Astrocyte (in vitro differentiated cells and primary cell): Measurements from ENCODE around the gene FAM124B. TPM values are rescaled to one million over a fixed set of nuclear protein-coding genes. Genes with fewer than 3 reads are reported as not detected.

ENCODE experiments used
- DNase-seq: peaks from one replicate; pipeline ENCODE4 v3.0.0-alpha.2; 2010; ENCODE audit warnings: low read depth
- FAIRE-seq: peaks from 2 replicates; lab custom pipeline; 2011; peaks lifted over from hg19 to GRCh38; lab: Jason Lieb, UNC
- H2AFZ ChIP-seq: 2 replicates; pipeline ENCODE4 v1.6.0; 2012; ENCODE audit warnings: low read depth, low read length, inconsistent platforms
- H3K27ac ChIP-seq: 2 replicates; pipeline ENCODE4 v1.5.1; 2011; ENCODE audit warnings: low read depth, low read length, inconsistent platforms
- H3K27me3 ChIP-seq: 2 replicates; pipeline ENCODE4 v1.6.0; 2011; ENCODE audit warnings: low read length, inconsistent platforms; ENCODE audit not compliant: insufficient read depth
- H3K36me3 ChIP-seq: 2 replicates; pipeline ENCODE4 v1.5.1; 2011; ENCODE audit warnings: low read length, inconsistent platforms; ENCODE audit not compliant: insufficient read depth
- H3K4me1 ChIP-seq: 2 replicates; pipeline ENCODE4 v1.5.1; 2011; ENCODE audit warnings: low read length, inconsistent platforms; ENCODE audit not compliant: insufficient read depth
- H3K4me2 ChIP-seq: 2 replicates; pipeline ENCODE4 v1.6.0; 2012; ENCODE audit warnings: low read length, inconsistent platforms
- H3K4me3 ChIP-seq: 2 replicates; pipeline ENCODE4 v1.5.1; 2011; ENCODE audit warnings: low read depth, mild to moderate bottlenecking, low read length, inconsistent platforms; ENCODE audit not compliant: insufficient read depth
- H3K79me2 ChIP-seq: 2 replicates; pipeline ENCODE4 v1.6.0; 2012; ENCODE audit warnings: mild to moderate bottlenecking, low read length, inconsistent platforms; ENCODE audit not compliant: insufficient read depth
- H3K9ac ChIP-seq: 2 replicates; pipeline ENCODE4 v1.6.0; 2012; ENCODE audit warnings: mild to moderate bottlenecking, low read length, inconsistent platforms
- H3K9me3 ChIP-seq: 2 replicates; pipeline ENCODE4 v1.5.1; 2012; ENCODE audit warnings: low read depth, mild to moderate bottlenecking, low read length, inconsistent platforms; ENCODE audit not compliant: insufficient read depth
- H4K20me1 ChIP-seq: 2 replicates; pipeline ENCODE4 v1.6.0; 2012; ENCODE audit warnings: low read length, inconsistent platforms; ENCODE audit not compliant: insufficient read depth
- H3K27ac Mint-ChIP-seq: one replicate; pipeline ENCODE4 v1.8.0; 2021; ENCODE audit warnings: mild to moderate bottlenecking, mixed read lengths; ENCODE audit not compliant: unreplicated experiment
- H3K27me3 Mint-ChIP-seq: one replicate; pipeline ENCODE4 v1.8.0; 2021; ENCODE audit warnings: low read depth, mixed read lengths; ENCODE audit not compliant: unreplicated experiment
- H3K36me3 Mint-ChIP-seq: one replicate; pipeline ENCODE4 v1.8.0; 2021; ENCODE audit warnings: low read depth, mixed read lengths; ENCODE audit not compliant: unreplicated experiment
- H3K4me1 Mint-ChIP-seq: one replicate; pipeline ENCODE4 v1.8.0; 2021; ENCODE audit warnings: low read depth, mixed read lengths; ENCODE audit not compliant: unreplicated experiment
- H3K4me3 Mint-ChIP-seq: one replicate; pipeline ENCODE4 v1.8.0; 2021; ENCODE audit warnings: mild to moderate bottlenecking, moderate library complexity, mixed read lengths; ENCODE audit not compliant: unreplicated experiment
- H3K9me3 Mint-ChIP-seq: one replicate; pipeline ENCODE4 v1.8.0; 2021; ENCODE audit warnings: mild to moderate bottlenecking, mixed read lengths; ENCODE audit not compliant: unreplicated experiment
- EZH2 ChIP-seq: IDR thresholded peaks from 2 replicates; pipeline ENCODE4 v1.6.1; 2012; ENCODE audit warnings: mild to moderate bottlenecking, low read length, inconsistent platforms; ENCODE audit not compliant: insufficient read depth
- total RNA-seq: library from RNA; stranded (reverse); gene quantifications from 2 replicates; pipeline ENCODE4 v1.2.1, GENCODE V29; 2021
- TF ChIP-seq, protein P1 (sequence below): IDR thresholded peaks from 2 replicates; pipeline ENCODE4 v1.5.1; 2011; ENCODE audit warnings: low read depth, mild to moderate bottlenecking, inconsistent platforms, low read length, moderate library complexity; ENCODE audit not compliant: insufficient read depth

Gene FAM124B
- total RNA-seq, 1 donor from 2014 or later: not detected

DNA sequence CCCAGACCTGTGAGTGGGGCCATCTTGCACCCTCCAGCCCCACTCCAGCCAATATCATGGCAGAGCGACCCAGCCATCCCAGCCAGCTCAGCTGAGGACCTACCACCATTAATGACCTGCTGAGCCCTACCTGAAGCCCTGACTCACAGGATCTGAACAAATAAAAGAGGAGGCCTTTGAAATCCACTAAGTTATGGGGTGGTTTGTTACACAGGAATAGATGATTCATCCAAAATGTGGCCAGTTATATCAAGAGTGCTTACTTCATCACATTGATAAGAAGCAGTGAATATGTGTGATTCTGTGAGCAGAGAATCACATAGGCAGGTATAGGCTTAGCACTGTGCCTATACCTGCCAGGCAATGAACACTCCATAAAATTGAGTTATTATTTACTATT, 34.7 kb upstream of the FAM124B start:
- no peak for FAIRE-seq
- TF ChIP-seq, protein P1, sequence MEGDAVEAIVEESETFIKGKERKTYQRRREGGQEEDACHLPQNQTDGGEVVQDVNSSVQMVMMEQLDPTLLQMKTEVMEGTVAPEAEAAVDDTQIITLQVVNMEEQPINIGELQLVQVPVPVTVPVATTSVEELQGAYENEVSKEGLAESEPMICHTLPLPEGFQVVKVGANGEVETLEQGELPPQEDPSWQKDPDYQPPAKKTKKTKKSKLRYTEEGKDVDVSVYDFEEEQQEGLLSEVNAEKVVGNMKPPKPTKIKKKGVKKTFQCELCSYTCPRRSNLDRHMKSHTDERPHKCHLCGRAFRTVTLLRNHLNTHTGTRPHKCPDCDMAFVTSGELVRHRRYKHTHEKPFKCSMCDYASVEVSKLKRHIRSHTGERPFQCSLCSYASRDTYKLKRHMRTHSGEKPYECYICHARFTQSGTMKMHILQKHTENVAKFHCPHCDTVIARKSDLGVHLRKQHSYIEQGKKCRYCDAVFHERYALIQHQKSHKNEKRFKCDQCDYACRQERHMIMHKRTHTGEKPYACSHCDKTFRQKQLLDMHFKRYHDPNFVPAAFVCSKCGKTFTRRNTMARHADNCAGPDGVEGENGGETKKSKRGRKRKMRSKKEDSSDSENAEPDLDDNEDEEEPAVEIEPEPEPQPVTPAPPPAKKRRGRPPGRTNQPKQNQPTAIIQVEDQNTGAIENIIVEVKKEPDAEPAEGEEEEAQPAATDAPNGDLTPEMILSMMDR: no peak
- no peak for TF ChIP-seq EZH2
- H4K20me1 ChIP-seq: no peaks in the 10 kb centered on the region
- no peaks in the 10 kb centered on the region for H3K79me2 ChIP-seq
- H2AFZ ChIP-seq: no peak overlapping the region
- peak; percentile 57 for DNase-seq
- no peaks in the 10 kb centered on the region for H3K36me3 ChIP-seq
- H3K27ac ChIP-seq: no peak overlapping the region
- Mint-ChIP-seq H3K4me1 (no peaks in the 10 kb centered on the region), H3K27me3 (no peaks in the 10 kb centered on the region), H3K4me3 (no peak overlapping the region), H3K36me3 (no peaks in the 10 kb centered on the region), H3K9me3 (peaks cover 6% of the 10 kb centered on the region), H3K27ac (no peak overlapping the region)
- no peaks in the 10 kb centered on the region for H3K27me3 ChIP-seq
- H3K4me1 ChIP-seq: no peaks in the 10 kb centered on the region
- no peaks in the 10 kb centered on the region for H3K9me3 ChIP-seq
- no peak overlapping the region for H3K4me2 ChIP-seq
- no peak overlapping the region for H3K4me3 ChIP-seq
- no peak overlapping the region for H3K9ac ChIP-seq

DNA sequence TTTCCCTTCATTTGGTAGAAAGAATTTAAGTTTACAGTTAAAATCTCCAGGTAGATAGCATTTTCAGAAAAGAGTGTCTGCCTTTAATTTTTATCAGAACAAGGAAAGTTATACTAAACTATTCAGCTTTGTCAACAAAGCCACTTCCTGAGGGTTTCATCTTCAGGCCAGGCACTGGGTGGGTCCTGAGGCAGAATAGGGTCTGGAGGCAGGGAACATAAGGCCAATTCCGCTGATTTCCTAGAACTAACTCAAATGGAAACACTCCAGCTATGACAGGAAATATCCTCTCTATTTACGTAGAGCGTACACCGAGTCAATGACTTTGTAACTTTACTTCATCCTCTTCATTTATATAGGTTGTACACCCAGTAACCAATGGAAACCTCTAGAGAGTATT, 32.7 kb upstream of the FAM124B start:
- H3K4me2 ChIP-seq: no peak overlapping the region
- no peaks in the 10 kb centered on the region for H4K20me1 ChIP-seq
- H3K27ac ChIP-seq: no peak overlapping the region
- no peaks in the 10 kb centered on the region for H3K4me1 ChIP-seq
- FAIRE-seq (no peak), DNase-seq (no peak)
- no peak overlapping the region for H3K9ac ChIP-seq
- H3K36me3 Mint-ChIP-seq: peaks cover 2% of the 10 kb centered on the region
- no peaks in the 10 kb centered on the region for H3K36me3 ChIP-seq
- no peak overlapping the region for H3K4me3 ChIP-seq
- H3K9me3 ChIP-seq: no peaks in the 10 kb centered on the region
- no peak for TF ChIP-seq EZH2
- TF ChIP-seq, protein P1: no peak
- H3K79me2 ChIP-seq: no peaks in the 10 kb centered on the region
- no peak overlapping the region for H3K27ac Mint-ChIP-seq
- no peaks in the 10 kb centered on the region for H3K27me3 Mint-ChIP-seq
- H3K4me3 Mint-ChIP-seq: no peak overlapping the region
- H2AFZ ChIP-seq: no peak overlapping the region
- peaks cover 10% of the 10 kb centered on the region for H3K9me3 Mint-ChIP-seq
- no peaks in the 10 kb centered on the region for H3K4me1 Mint-ChIP-seq
- no peaks in the 10 kb centered on the region for H3K27me3 ChIP-seq

DNA sequence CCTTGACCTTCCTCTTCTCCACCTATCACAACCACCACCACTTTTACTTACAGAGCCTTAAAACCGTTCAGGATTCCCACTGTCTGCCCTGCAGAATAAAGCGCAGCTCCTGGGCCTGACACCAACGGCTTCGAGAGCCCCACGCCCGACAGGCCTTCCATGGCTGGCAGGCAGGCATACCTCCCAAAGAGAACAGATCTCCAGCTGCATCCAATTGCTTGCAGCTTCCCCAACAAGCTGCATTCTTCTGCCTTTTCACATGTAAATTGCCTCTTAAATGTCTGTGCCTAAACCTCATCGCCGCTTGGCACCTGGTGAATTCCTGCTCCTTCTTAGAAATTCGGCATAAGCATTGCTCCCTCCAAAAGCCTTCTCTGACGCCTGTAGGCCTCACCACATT, 31.5 kb upstream of the FAM124B start:
- peaks cover 13% of the 10 kb centered on the region for H3K9me3 Mint-ChIP-seq
- no peak overlapping the region for H3K4me3 Mint-ChIP-seq
- no peaks in the 10 kb centered on the region for H4K20me1 ChIP-seq
- FAIRE-seq (no peak), DNase-seq (no peak)
- H3K9me3 ChIP-seq: no peaks in the 10 kb centered on the region
- no peak overlapping the region for H3K9ac ChIP-seq
- H3K4me1 ChIP-seq: no peaks in the 10 kb centered on the region
- no peaks in the 10 kb centered on the region for H3K27me3 Mint-ChIP-seq
- H3K27me3 ChIP-seq: no peaks in the 10 kb centered on the region
- TF ChIP-seq, protein P1: no peak
- H3K27ac Mint-ChIP-seq: no peak overlapping the region
- no peak overlapping the region for H3K4me3 ChIP-seq
- H3K4me1 Mint-ChIP-seq: no peaks in the 10 kb centered on the region
- H2AFZ ChIP-seq: peak overlapping the region; percentile 30
- no peak overlapping the region for H3K27ac ChIP-seq
- no peaks in the 10 kb centered on the region for H3K36me3 ChIP-seq
- no peaks in the 10 kb centered on the region for H3K79me2 ChIP-seq
- no peak overlapping the region for H3K4me2 ChIP-seq
- peaks cover 2% of the 10 kb centered on the region for H3K36me3 Mint-ChIP-seq
